IPS-18a (cell line): ENCODE data around the gene YES1.

Experiments used
- H3K27ac ChIP-seq: one replicate; pipeline ENCODE4 v1.5.1; 2013; ENCODE audit warnings: low read length
- H3K27me3 ChIP-seq: one replicate; pipeline ENCODE4 v1.6.1; 2013; ENCODE audit warnings: mild to moderate bottlenecking, low read length; ENCODE audit not compliant: control insufficient read depth, insufficient read depth
- H3K36me3 ChIP-seq: one replicate; pipeline ENCODE4 v1.6.1; 2013; ENCODE audit warnings: low read depth, low read length; ENCODE audit not compliant: control insufficient read depth
- H3K4me1 ChIP-seq: one replicate; pipeline ENCODE4 v1.6.1; 2013; ENCODE audit warnings: low read depth, low read length; ENCODE audit not compliant: control insufficient read depth
- H3K4me3 ChIP-seq: one replicate; pipeline ENCODE4 v1.5.1; 2013; ENCODE audit warnings: low read length
- H3K9ac ChIP-seq: one replicate; pipeline ENCODE4 v1.6.1; 2013; ENCODE audit warnings: mild to moderate bottlenecking, low read length, moderate library complexity
- H3K9me3 ChIP-seq: one replicate; pipeline ENCODE4 v1.6.1; 2013; ENCODE audit warnings: low read depth, low read length; ENCODE audit not compliant: control insufficient read depth

Gene YES1

GRCh38 chr18:811892-812375 is at the start of gene YES1:
Gene YES1 (minus strand): TSS chr18:812242. CDS start chr18:756827, 55,415 bp downstream.
- no peaks in the 10 kb centered on the region for H3K36me3 ChIP-seq
- peaks cover 29% of the 10 kb centered on the region for H3K4me1 ChIP-seq
- no peaks in the 10 kb centered on the region for H3K27me3 ChIP-seq
- peak within 1 kb of the TSS; percentile 97 for H3K9ac ChIP-seq
- H3K9me3 ChIP-seq: no peaks in the 10 kb centered on the region
- peak within 1 kb of the TSS; percentile 93 for H3K27ac ChIP-seq
- peak within 1 kb of the TSS; percentile 93 for H3K4me3 ChIP-seq

- H3K27ac ChIP-seq: no peak overlapping the region
- no peaks in the 10 kb centered on the region for H3K9me3 ChIP-seq
- H3K4me1 ChIP-seq: no peaks in the 10 kb centered on the region
- no peaks in the 10 kb centered on the region for H3K36me3 ChIP-seq
- H3K27me3 ChIP-seq: no peaks in the 10 kb centered on the region
- H3K9ac ChIP-seq: no peak overlapping the region
- no peak overlapping the region for H3K4me3 ChIP-seq
These were observed 45.9 kb upstream of the YES1 start for GRCh38 chr18:857986-858385.

- no peak overlapping the region for H3K4me3 ChIP-seq
- no peaks in the 10 kb centered on the region for H3K36me3 ChIP-seq
- no peaks in the 10 kb centered on the region for H3K27me3 ChIP-seq
- H3K9ac ChIP-seq: no peak overlapping the region
- no peaks in the 10 kb centered on the region for H3K4me1 ChIP-seq
- no peak overlapping the region for H3K27ac ChIP-seq
- H3K9me3 ChIP-seq: no peaks in the 10 kb centered on the region
These were observed 41.4 kb upstream of the YES1 start for GRCh38 chr18:853471-853870.

DNA sequence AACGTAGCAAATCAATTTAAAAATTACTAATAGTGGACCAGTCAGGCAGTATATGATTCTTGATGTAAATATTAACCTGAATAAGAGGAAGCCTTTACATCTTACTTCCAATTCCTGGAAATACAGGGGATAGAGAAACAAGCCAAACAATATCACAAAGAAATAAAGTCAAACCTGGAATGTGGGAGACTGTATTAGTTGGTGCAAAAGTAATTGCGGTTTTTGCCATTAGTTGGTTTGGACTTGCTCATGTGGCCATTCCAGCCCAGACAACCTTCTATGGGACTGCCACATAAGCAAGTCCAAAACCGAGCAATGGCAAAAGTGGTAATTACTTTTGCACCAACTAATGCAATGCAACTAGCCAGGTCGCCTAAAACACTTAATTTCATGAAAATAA is 38.9 kb upstream of the YES1 start:
- H3K9ac ChIP-seq: no peak overlapping the region
- H3K27me3 ChIP-seq: no peaks in the 10 kb centered on the region
- no peaks in the 10 kb centered on the region for H3K36me3 ChIP-seq
- no peak overlapping the region for H3K4me3 ChIP-seq
- no peaks in the 10 kb centered on the region for H3K4me1 ChIP-seq
- no peak overlapping the region for H3K27ac ChIP-seq
- no peaks in the 10 kb centered on the region for H3K9me3 ChIP-seq

- H3K4me1 ChIP-seq: no peaks in the 10 kb centered on the region
- H3K4me3 ChIP-seq: no peak overlapping the region
- no peaks in the 10 kb centered on the region for H3K36me3 ChIP-seq
- no peaks in the 10 kb centered on the region for H3K9me3 ChIP-seq
- no peak overlapping the region for H3K9ac ChIP-seq
- H3K27ac ChIP-seq: no peak overlapping the region
- no peaks in the 10 kb centered on the region for H3K27me3 ChIP-seq
These were observed 37.0 kb upstream of the YES1 start for GRCh38 chr18:849021-849420.

- no peak overlapping the region for H3K4me3 ChIP-seq
- no peak overlapping the region for H3K27ac ChIP-seq
- H3K9me3 ChIP-seq: no peaks in the 10 kb centered on the region
These were observed 36.2 kb upstream of the YES1 start for GRCh38 chr18:848062-848861.

GRCh38 chr18:845152-845819 is 33.2 kb upstream of the YES1 start:
- H3K4me1 ChIP-seq: no peaks in the 10 kb centered on the region
- peaks cover 23% of the 10 kb centered on the region for H3K27me3 ChIP-seq
- H3K27ac ChIP-seq: no peak overlapping the region
- H3K36me3 ChIP-seq: no peaks in the 10 kb centered on the region
- H3K9me3 ChIP-seq: no peaks in the 10 kb centered on the region
- no peak overlapping the region for H3K4me3 ChIP-seq
- no peak overlapping the region for H3K9ac ChIP-seq

More at GRCh38 chr18:848062-848861, 36.2 kb upstream of the YES1 start:
- Histone ChIP-seq H3K27me3 (no peaks in the 10 kb centered on the region), H3K4me1 (no peaks in the 10 kb centered on the region), H3K9ac (no peak overlapping the region), H3K36me3 (no peaks in the 10 kb centered on the region)

DNA sequence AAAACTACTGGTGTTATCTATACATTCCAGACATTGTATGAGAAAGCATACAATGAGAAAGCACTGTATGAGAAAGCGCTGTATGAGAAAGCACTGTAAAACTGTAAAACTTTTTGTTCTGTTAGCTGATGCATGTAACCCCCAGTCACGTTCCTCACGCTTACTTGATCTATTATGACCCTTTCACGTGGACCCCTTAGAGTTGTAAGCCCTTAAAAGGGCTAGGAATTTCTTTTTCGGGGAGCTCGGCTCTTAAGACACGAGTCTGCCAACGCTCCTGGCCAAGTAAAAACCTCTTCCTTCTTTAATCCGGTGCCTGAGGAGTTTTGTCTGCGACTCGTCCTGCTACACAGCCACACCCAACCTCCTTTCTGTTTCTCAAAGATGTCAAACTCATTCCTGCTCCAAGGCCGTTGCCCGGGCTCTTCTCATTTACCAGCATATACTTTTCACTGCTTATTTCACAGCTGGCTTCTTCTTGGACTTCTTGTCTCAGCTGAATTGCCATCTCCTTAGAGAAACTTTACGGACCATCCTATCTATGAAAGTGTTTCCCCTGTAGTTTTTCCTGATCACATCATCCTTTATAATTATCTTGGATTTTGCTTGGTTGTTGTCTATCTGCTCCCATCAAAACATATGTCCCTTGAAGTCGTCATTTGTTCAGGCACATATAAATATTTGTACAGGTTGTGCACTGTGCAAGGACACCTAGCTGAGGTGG is 29.8 kb upstream of the YES1 start:
- H3K9me3 ChIP-seq: no peaks in the 10 kb centered on the region
- H3K27me3 ChIP-seq: peaks cover 52% of the 10 kb centered on the region
- no peak overlapping the region for H3K4me3 ChIP-seq
- no peaks in the 10 kb centered on the region for H3K36me3 ChIP-seq
- no peak overlapping the region for H3K9ac ChIP-seq
- H3K27ac ChIP-seq: no peak overlapping the region
- H3K4me1 ChIP-seq: peaks cover 4% of the 10 kb centered on the region

DNA sequence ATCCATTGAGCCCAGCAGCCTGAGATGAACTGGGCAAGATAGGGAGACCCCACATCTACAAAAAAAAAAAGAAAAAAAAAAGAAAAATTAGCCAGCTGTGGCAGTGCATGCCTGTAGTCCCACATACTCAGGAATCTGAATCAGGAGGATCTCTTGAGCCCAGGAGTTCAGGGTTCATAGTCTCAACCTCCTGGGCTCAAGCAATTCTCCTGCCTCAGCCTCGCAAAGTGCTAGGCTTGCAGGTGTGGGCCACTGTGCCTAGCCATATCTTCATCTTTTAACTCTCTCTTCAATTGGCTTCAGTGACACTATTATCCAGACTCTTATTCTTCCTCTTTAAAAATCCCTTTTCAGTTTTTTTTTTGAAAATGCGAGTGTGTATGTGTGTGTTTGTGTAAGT is 28.5 kb upstream of the YES1 start:
- Histone ChIP-seq H3K4me3 (no peak overlapping the region), H3K9me3 (no peaks in the 10 kb centered on the region), H3K36me3 (no peaks in the 10 kb centered on the region), H3K9ac (no peak overlapping the region), H3K4me1 (peaks cover 4% of the 10 kb centered on the region), H3K27me3 (peaks cover 58% of the 10 kb centered on the region), H3K27ac (no peak overlapping the region)

DNA sequence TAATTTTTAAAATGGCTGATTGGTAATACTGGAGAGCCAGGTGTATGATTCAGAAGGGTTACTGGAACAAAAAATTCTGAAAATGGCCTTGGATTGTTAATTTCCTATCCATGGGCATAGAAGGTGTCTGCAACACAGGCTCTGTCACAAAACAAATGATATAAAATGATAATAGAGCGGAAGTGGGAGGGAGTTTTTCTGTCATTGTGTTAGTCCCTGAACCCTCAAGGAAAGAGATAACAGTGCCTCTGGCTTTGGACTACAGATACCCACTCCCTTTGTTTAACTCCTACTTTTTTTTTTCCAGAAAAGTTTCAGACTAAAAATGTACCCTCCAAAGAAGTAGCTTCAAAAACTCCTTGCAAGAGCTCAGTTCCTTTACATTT is 28.0 kb upstream of the YES1 start:
- Histone ChIP-seq H3K4me3 (no peak overlapping the region), H3K27ac (no peak overlapping the region), H3K9ac (no peak overlapping the region), H3K36me3 (no peaks in the 10 kb centered on the region), H3K9me3 (no peaks in the 10 kb centered on the region), H3K27me3 (peaks cover 58% of the 10 kb centered on the region), H3K4me1 (peaks cover 4% of the 10 kb centered on the region)

- no peak overlapping the region for H3K4me3 ChIP-seq
- no peaks in the 10 kb centered on the region for H3K9me3 ChIP-seq
- peaks cover 58% of the 10 kb centered on the region for H3K27me3 ChIP-seq
- no peaks in the 10 kb centered on the region for H3K36me3 ChIP-seq
- H3K27ac ChIP-seq: no peak overlapping the region
- H3K9ac ChIP-seq: no peak overlapping the region
- peaks cover 4% of the 10 kb centered on the region for H3K4me1 ChIP-seq
These were observed 27.4 kb upstream of the YES1 start for GRCh38 chr18:839224-840022.
